Calu3 (cell line): Measurements from ENCODE around the gene RC3H2. TPM values are rescaled to one million over a fixed set of nuclear protein-coding genes. Genes with fewer than 3 reads are reported as not detected.

Source experiments
- BruUV-seq: library from RNA; stranded (reverse); fragments of 400-500 nt; replicated peaks from 2 replicates; lab custom pipeline; 2021; lab: Mats Ljungman, UMichigan
- CTCF ChIA-PET: fragments of 300-600 bp; sonication (Branson Sonifier 250); formaldehyde crosslinking; loops from one replicate; lab custom pipeline; 2022; ENCODE audit warnings: antibody characterized with exemption; lab: Charles Lee
- DNase-seq: peaks from one replicate; pipeline ENCODE4 v3.0.0; 2022
- H3K27ac Mint-ChIP-seq: one replicate; pipeline ENCODE4 v1.8.0; 2022; ENCODE audit warnings: mixed read lengths; ENCODE audit not compliant: unreplicated experiment
- H3K27me3 Mint-ChIP-seq: one replicate; pipeline ENCODE4 v1.8.0; 2022; ENCODE audit warnings: mixed read lengths; ENCODE audit not compliant: unreplicated experiment
- H3K36me3 Mint-ChIP-seq: one replicate; pipeline ENCODE4 v1.8.0; 2022; ENCODE audit warnings: mild to moderate bottlenecking, moderate library complexity, mixed read lengths; ENCODE audit not compliant: insufficient read depth, unreplicated experiment
- H3K4me1 Mint-ChIP-seq: one replicate; pipeline ENCODE4 v1.8.0; 2022; ENCODE audit warnings: mild to moderate bottlenecking, low read depth, mixed read lengths; ENCODE audit not compliant: unreplicated experiment
- H3K4me3 Mint-ChIP-seq: one replicate; pipeline ENCODE4 v1.8.0; 2022; ENCODE audit warnings: mild to moderate bottlenecking, low read depth, moderate library complexity, mixed read lengths; ENCODE audit not compliant: unreplicated experiment
- H3K9me3 Mint-ChIP-seq: one replicate; pipeline ENCODE4 v1.8.0; 2022; ENCODE audit warnings: low read depth, mixed read lengths; ENCODE audit not compliant: unreplicated experiment
- CTCF ChIP-seq: fragments of 200-600 bp; IDR thresholded peaks from one replicate; pipeline ENCODE4 v1.8.0; 2022; ENCODE audit warnings: antibody characterized with exemption; ENCODE audit not compliant: unreplicated experiment
- intact Hi-C: fragments of 100-400 bp; cut with micrococcal nuclease; formaldehyde crosslinking; loops from one replicate; pipeline ENCODE4 v1.10.0; 2022; ENCODE audit not compliant: unreplicated experiment
- total RNA-seq: library from RNA; stranded (reverse); gene quantifications from 2 replicates; pipeline ENCODE4 v1.2.3, GENCODE V29; 2022

Gene RC3H2
- total RNA-seq, 1 experiment from 2014 or later = 45.5 TPM

DNA sequence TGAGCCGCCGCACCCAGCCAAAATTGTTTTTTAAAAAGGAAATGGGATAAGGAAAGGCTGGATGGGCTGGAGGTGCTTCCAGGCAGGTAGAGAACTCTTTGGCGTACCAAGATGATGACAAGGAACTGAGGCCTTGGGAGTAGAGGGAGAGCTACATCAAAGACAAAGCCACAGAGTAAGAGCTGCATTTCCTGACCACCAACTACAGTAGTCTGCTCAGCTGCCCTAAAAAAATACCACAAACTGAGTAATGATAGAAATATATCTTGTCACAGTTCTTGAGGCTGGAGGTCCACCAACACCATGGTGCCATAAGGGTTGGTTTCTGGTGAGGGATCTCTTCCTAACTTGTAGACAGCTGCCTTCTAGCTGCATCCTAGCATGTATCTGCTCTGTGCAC lies 97.0 kb downstream of the RC3H2 start:
- Mint-ChIP-seq H3K27ac (no peak overlapping the region), H3K27me3 (peaks cover 13% of the 10 kb centered on the region), H3K4me3 (no peak overlapping the region), H3K9me3 (no peaks in the 10 kb centered on the region), H3K36me3 (peaks cover 5% of the 10 kb centered on the region), H3K4me1 (no peaks in the 10 kb centered on the region)
- CTCF ChIA-PET = no interaction called here
- no peak for TF ChIP-seq CTCF
- no peak for DNase-seq
- intact Hi-C loops = no loop called here
- BruUV-seq = no TSS peak

DNA sequence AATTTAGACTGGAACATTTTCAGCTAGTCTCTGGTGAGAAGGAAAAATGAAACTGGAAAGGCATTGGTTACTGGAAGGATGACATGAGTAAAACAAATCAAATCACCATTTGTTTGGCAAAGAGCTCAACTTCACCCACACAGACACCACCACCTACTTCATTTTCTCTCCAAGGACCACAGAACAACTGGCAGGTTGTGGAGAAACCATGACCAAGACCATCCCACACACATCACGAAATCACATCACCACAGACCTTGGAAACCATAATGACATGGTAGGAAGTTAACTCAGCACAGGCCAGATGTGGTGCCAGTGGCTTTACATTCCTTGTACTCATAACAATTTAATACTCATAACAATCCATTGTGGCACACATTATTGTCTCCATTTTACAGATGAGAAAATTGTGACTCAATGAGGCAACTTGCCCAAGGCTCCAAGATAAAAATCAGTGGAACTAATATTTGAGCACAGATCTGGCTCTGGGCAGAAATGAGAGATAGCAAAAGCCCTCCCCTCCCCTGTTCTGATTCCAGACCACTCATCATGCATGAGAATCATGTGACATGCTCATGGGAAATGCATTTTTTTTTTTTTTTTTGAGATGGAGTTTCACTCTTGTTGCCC lies 97.8 kb downstream of the RC3H2 start:
- H3K36me3 Mint-ChIP-seq = peaks cover 5% of the 10 kb centered on the region
- H3K27me3 Mint-ChIP-seq = peaks cover 13% of the 10 kb centered on the region
- no peak overlapping the region for H3K27ac Mint-ChIP-seq
- TF ChIP-seq CTCF = no peak
- H3K9me3 Mint-ChIP-seq = no peaks in the 10 kb centered on the region
- intact Hi-C loops = no loop called here
- no peaks in the 10 kb centered on the region for H3K4me1 Mint-ChIP-seq
- H3K4me3 Mint-ChIP-seq = no peak overlapping the region
- CTCF ChIA-PET = no interaction called here
- no TSS peak for BruUV-seq
- DNase-seq = no peak

DNA sequence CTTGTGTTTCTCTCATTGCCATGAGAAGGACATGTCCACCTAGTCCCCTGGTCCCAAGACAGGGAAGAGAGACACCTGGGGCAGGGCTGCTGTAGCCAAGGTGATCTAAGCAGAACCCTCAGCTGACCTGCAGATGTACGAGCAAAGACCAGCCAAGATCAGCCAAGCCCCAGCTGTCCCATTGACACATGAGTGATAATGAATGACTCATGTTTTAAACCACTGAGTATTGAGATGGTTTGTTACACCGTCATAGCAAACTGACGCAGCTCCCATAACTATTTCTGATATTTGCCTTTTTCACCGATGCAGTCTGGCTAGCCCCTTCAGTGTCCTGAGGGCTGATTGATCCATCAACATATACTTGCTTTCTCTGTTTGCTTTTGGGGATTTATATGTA lies 98.5 kb downstream of the RC3H2 start:
- CTCF ChIA-PET = no interaction called here
- H3K36me3 Mint-ChIP-seq = peaks cover 5% of the 10 kb centered on the region
- no peak overlapping the region for H3K4me3 Mint-ChIP-seq
- H3K9me3 Mint-ChIP-seq = no peaks in the 10 kb centered on the region
- no peak for TF ChIP-seq CTCF
- DNase-seq = no peak
- H3K27ac Mint-ChIP-seq = no peak overlapping the region
- no peaks in the 10 kb centered on the region for H3K4me1 Mint-ChIP-seq
- BruUV-seq = no TSS peak
- intact Hi-C loops = no loop called here
- H3K27me3 Mint-ChIP-seq = peaks cover 13% of the 10 kb centered on the region

DNA sequence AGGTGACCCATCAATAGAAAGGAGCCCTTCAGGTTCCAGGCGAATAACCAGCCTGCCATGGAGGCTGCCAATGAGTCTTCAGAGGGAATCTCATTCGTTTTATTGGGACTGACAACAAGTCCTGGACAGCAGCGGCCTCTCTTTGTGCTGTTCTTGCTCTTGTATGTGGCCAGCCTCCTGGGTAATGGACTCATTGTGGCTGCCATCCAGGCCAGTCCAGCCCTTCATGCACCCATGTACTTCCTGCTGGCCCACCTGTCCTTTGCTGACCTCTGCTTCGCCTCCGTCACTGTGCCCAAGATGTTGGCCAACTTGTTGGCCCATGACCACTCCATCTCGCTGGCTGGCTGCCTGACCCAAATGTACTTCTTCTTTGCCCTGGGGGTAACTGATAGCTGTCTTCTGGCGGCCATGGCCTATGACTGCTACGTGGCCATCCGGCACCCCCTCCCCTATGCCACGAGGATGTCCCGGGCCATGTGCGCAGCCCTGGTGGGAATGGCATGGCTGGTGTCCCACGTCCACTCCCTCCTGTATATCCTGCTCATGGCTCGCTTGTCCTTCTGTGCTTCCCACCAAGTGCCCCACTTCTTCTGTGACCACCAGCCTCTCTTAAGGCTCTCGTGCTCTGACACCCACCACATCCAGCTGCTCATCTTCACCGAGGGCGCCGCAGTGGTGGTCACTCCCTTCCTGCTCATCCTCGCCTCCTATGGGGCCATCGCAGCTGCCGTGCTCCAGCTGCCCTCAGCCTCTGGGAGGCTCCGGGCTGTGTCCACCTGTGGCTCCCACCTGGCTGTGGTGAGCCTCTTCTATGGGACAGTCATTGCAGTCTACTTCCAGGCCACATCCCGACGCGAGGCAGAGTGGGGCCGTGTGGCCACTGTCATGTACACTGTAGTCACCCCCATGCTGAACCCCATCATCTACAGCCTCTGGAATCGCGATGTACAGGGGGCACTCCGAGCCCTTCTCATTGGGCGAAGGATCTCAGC lies 104.8 kb downstream of the RC3H2 start, which contains the start of gene OR1K1:
Gene OR1K1 (plus strand): TSS at position 58 of the 995 bp plus-strand sequence. CDS start 0 bp downstream, at position 58.
- Mint-ChIP-seq H3K4me1 (no peaks in the 10 kb centered on the region), H3K9me3 (no peaks in the 10 kb centered on the region), H3K36me3 (no peaks in the 10 kb centered on the region), H3K27me3 (peaks cover 5% of the 10 kb centered on the region), H3K27ac (no peak within 1 kb of the TSS), H3K4me3 (no peak within 1 kb of the TSS)
- intact Hi-C loops = no loop called here
- CTCF ChIA-PET = no interaction called here
- no peak for TF ChIP-seq CTCF
- no peak for DNase-seq
- BruUV-seq = no TSS peak
